Colonic mucosa (tissue), 4 donors: ENCODE measurements around the gene NPDC1. TPM values are rescaled to one million over a fixed set of nuclear protein-coding genes. Genes with fewer than 3 reads are reported as not detected.

ENCODE experiments used
- DNase-seq: peaks from one replicate; pipeline ENCODE4 v3.0.0-alpha.2; 2020
- H3K27ac ChIP-seq: fragments of 200-600 bp; one replicate; pipeline ENCODE4 v1.8.0; 2021
- H3K27me3 ChIP-seq: fragments of 200-600 bp; one replicate; pipeline ENCODE4 v1.8.0; 2021
- H3K36me3 ChIP-seq: fragments of 200-600 bp; one replicate; pipeline ENCODE4 v1.8.0; 2021
- H3K4me1 ChIP-seq: fragments of 200-600 bp; one replicate; pipeline ENCODE4 v1.8.0; 2021; ENCODE audit warnings: mild to moderate bottlenecking
- H3K4me3 ChIP-seq: fragments of 200-600 bp; one replicate; pipeline ENCODE4 v1.8.0; 2021
- H3K9ac ChIP-seq, 2 donors: one replicate each; pipeline ENCODE4 v1.7.0; 2013; ENCODE audit warnings: control low read depth in 2 of 2, low read depth in 2 of 2, low read length in 2 of 2
- H3K9me3 ChIP-seq: fragments of 200-600 bp; one replicate; pipeline ENCODE4 v1.8.0; 2021
- CTCF ChIP-seq: fragments of 200-600 bp; IDR thresholded peaks from one replicate; pipeline ENCODE4 v1.8.0; 2022; ENCODE audit warnings: antibody characterized with exemption, mild to moderate bottlenecking
- intact Hi-C: fragments of 100-400 bp; cut with DNase I; formaldehyde crosslinking; loops from one replicate; pipeline ENCODE4 v1.14.1; 2022
- total RNA-seq, 2 donors: library from RNA; stranded (reverse); fragmentation: NEBNext Ultra II Directional in 1 of 2; extraction: Animal tissue kit (Norgen Biotek cat#: 25700) in 1 of 2; gene quantifications; one replicate each; pipeline ENCODE4 v1.2.1, GENCODE V29; 2021
- donor health status: healthy.
- donor health status: DM: no; HTN: no; CAD: no.
- donor health status: DM: no; HTN: no; CAD: no.

NPDC1 gene, protein sequence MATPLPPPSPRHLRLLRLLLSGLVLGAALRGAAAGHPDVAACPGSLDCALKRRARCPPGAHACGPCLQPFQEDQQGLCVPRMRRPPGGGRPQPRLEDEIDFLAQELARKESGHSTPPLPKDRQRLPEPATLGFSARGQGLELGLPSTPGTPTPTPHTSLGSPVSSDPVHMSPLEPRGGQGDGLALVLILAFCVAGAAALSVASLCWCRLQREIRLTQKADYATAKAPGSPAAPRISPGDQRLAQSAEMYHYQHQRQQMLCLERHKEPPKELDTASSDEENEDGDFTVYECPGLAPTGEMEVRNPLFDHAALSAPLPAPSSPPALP
- total RNA-seq = 100 to 1,000 TPM; 149 to 177 TPM

DNA sequence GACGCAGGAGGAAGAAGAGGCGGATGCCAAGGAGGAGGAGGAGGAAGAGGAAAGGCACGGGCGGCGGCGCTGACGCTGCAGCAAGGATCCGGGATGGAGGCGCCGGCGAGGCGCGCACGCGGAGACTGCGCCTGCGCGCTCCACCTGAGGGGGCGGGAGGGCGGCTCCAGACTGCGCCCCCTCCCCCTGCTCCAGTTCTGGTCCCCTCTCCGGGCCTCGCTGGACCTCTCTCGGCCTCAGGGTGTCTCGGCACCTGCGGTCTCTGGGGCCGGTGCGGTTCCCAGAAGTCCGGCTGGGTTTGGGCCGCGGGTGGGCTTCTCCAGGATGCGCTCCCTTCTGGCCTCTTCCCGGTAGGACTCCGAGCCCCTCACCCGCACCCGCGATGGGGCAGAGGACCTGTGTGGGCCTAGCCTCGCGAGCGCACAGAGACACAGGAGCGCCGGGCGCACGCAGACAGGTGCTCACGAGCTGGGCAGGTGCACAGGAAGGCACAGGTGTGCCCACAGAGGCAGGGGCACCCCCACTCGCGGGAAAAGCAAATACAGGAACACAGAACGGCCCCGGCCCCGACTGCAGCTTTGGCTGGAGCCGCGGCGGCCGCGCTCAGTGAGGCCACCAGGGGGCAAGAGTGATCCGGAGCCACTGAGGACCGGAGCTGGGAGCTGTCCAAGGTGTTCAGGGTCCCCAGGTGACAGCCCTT is at the start of gene NPDC1:
Gene NPDC1 (minus strand): TSS at position 90 of the 700 bp plus-strand sequence. CDS start 188 bp downstream, outside the sequence.
- Histone ChIP-seq H3K9ac (peak within 1 kb of the TSS; percentile 42 to 64), H3K9me3 (no peaks in the 10 kb centered on the region), H3K36me3 (no peaks in the 10 kb centered on the region), H3K4me3 (peak within 1 kb of the TSS; percentile 54), H3K27me3 (peaks cover 17% of the 10 kb centered on the region), H3K27ac (peak within 1 kb of the TSS; percentile 64), H3K4me1 (peaks cover 19% of the 10 kb centered on the region)
- peak; percentile 82 for TF ChIP-seq CTCF
- DNase-seq = peak; percentile 89
- intact Hi-C loops = no loop called here

DNA sequence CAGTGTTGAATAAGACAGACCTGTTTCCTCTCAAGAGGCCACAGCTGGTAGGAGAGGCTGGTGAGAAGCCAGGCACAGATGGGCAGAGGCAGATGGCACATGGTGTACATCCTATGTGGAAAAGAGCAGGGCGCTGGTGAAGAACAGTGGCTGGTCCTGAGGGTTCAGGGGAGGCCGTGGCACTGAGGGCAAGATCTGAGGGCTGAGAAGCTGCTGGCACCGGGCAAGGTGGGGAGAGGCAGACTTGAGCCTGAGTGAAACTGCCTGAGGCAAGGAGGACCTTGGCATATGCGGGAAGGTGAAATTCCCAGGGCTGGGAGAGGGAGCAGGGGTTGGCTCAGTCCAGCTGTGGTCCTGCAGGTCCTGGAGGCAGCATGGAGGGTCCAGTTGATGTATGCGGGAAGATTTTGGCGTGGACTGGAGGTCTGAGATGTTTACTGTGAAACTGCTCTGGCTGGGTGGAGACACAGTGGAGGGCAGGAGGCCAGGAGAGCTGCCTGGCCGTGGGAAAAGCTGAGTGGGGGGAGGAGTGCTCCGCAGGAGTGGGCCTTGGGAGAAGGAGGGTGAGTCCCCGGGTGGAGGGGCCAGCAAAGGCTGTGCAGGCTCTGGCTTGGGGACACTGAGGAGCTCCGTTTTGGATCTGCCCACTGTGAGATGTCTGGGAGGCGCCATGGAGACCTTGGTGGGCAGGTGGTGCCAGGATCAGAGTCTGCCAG is 43.4 kb upstream of the NPDC1 start:
- DNase-seq = no peak
- Histone ChIP-seq H3K36me3 (no peaks in the 10 kb centered on the region), H3K4me1 (peaks cover 7% of the 10 kb centered on the region), H3K9me3 (no peaks in the 10 kb centered on the region), H3K27ac (no peak overlapping the region), H3K4me3 (no peak overlapping the region), H3K27me3 (no peaks in the 10 kb centered on the region), H3K9ac (no peak overlapping the region)
- intact Hi-C loops = no loop called here
- no peak for TF ChIP-seq CTCF

- no peak for DNase-seq
- Histone ChIP-seq H3K4me3 (no peak overlapping the region), H3K9me3 (no peaks in the 10 kb centered on the region), H3K36me3 (no peaks in the 10 kb centered on the region), H3K9ac (no peak overlapping the region), H3K27me3 (no peaks in the 10 kb centered on the region), H3K27ac (no peak overlapping the region), H3K4me1 (peaks cover 7% of the 10 kb centered on the region)
- intact Hi-C loops = no loop called here
- TF ChIP-seq CTCF = no peak
Measured at GRCh38 chr9:137088121-137088520, 42.1 kb upstream of the NPDC1 start.

- H3K9me3 ChIP-seq = no peaks in the 10 kb centered on the region
Measured at GRCh38 chr9:137087409-137087925, 41.5 kb upstream of the NPDC1 start.

More at GRCh38 chr9:137087409-137087925, 41.5 kb upstream of the NPDC1 start:
- peaks cover 7% of the 10 kb centered on the region for H3K4me1 ChIP-seq
- peak overlapping the region; percentile 94 for H3K27ac ChIP-seq
- no peak for TF ChIP-seq CTCF
- H3K36me3 ChIP-seq = no peaks in the 10 kb centered on the region
- H3K27me3 ChIP-seq = no peaks in the 10 kb centered on the region
- intact Hi-C loops = no loop called here
- H3K9ac ChIP-seq = peak overlapping the region; percentile 84 to 93
- no peak for DNase-seq
- H3K4me3 ChIP-seq = peak overlapping the region; percentile 90
